GM12892 (cell line): ENCODE results near the gene NEUROG1.

Experiments used
- POLR2A ChIP-seq: IDR thresholded peaks from 2 replicates; pipeline ENCODE4 v1.6.1; 2011; ENCODE audit warnings: low read depth, low read length, control low read depth
- POLR2AphosphoS5 ChIP-seq: IDR thresholded peaks from 2 replicates; pipeline ENCODE4 v1.6.1; 2011; ENCODE audit warnings: low read depth, low read length, control low read depth

GRCh38 chr5:135493406-135494180, 42.2 kb downstream of the NEUROG1 start:
- TF ChIP-seq POLR2AphosphoS5 (no peak), POLR2A (no peak)
